Endothelial cell of umbilical vein (primary cell): ENCODE data around the gene CCIN. TPM values are rescaled to one million over a fixed set of nuclear protein-coding genes. Genes with fewer than 3 reads are reported as not detected.
A peak's percentile ranks its signal among the peaks of the same experiment; 100 is the strongest.

Experiments used
- BruUV-seq: library from RNA; stranded (reverse); fragments of 400-500 nt; replicated peaks from 2 replicates; lab custom pipeline; 2021; lab: Mats Ljungman, UMichigan
- CTCF ChIA-PET: fragments of 300-600, 350-600 bp; sonication (Branson Sonifier 250); formaldehyde crosslinking; loops from one replicate; lab custom pipeline; 2021; ENCODE audit warnings: antibody characterized with exemption, inconsistent platforms; lab: Charles Lee
- POLR2A ChIA-PET: fragments of 300-600, 350-600 bp; sonication (Branson Sonifier 250); formaldehyde crosslinking; loops from one replicate; lab custom pipeline; 2021; ENCODE audit warnings: antibody characterized with exemption, inconsistent platforms; lab: Charles Lee
- DNase-seq: peaks from one replicate; pipeline ENCODE4 v3.0.0-alpha.2; 2011; ENCODE audit warnings: low read depth, low spot score
- FAIRE-seq: peaks from 2 replicates; lab custom pipeline; 2011; peaks lifted over from hg19 to GRCh38; lab: Jason Lieb, UNC
- H2AFZ ChIP-seq: 2 replicates; pipeline ENCODE4 v1.6.0; 2012; ENCODE audit warnings: low read depth, low read length, control low read depth, inconsistent platforms
- H3K27ac ChIP-seq: 2 replicates; pipeline ENCODE4 v1.5.1; 2011; ENCODE audit warnings: low read depth, mild to moderate bottlenecking, control low read depth, low read length, moderate library complexity; ENCODE audit not compliant: insufficient read depth
- H3K27me3 ChIP-seq, 2 experiments: 2 replicates each; pipeline versions ENCODE4 v1.6.0 to v1.6.1; 2011; ENCODE audit warnings: low read length in 2 of 2, mixed read lengths in 1 of 2; ENCODE audit not compliant: control insufficient read depth in 2 of 2, insufficient read depth in 2 of 2
- H3K36me3 ChIP-seq, 2 experiments: 2 replicates in 1 of 2; 3 replicates in 1 of 2; pipeline ENCODE4 v1.5.1; 2011; ENCODE audit warnings: low read length in 2 of 2, mild to moderate bottlenecking in 1 of 2, moderate library complexity in 1 of 2; ENCODE audit not compliant: control insufficient read depth in 2 of 2, insufficient read depth in 2 of 2; ENCODE audit errors: extremely low read depth in 1 of 2
- H3K4me1 ChIP-seq: 3 replicates; pipeline ENCODE4 v1.5.1; 2011; ENCODE audit warnings: mild to moderate bottlenecking, low read length; ENCODE audit not compliant: control insufficient read depth, insufficient read depth; ENCODE audit errors: extremely low read depth
- H3K4me2 ChIP-seq: 2 replicates; pipeline ENCODE4 v1.6.1; 2011; ENCODE audit warnings: low read length, control low read depth, mixed read lengths; ENCODE audit not compliant: insufficient read depth
- H3K4me3 ChIP-seq, 3 experiments: fragments of 200-600 bp in 1 of 3; sonication (generic), shearing (Covaris generic) in 1 of 3; replicated peaks in 1 of 3; 2 replicates each; pipeline ENCODE4 v1.5.1; 2011 to 2016; ENCODE audit warnings: control low read depth in 3 of 3, low read length in 3 of 3, mild to moderate bottlenecking in 2 of 3, inconsistent platforms in 1 of 3, low read depth in 1 of 3, moderate library complexity in 1 of 3; ENCODE audit not compliant: insufficient read depth in 1 of 3
- H3K79me2 ChIP-seq: 2 replicates; pipeline ENCODE4 v1.6.0; 2012; ENCODE audit warnings: low read length, inconsistent platforms; ENCODE audit not compliant: control insufficient read depth, insufficient read depth
- H3K9ac ChIP-seq: replicated peaks from 2 replicates; pipeline ENCODE3; 2011; ENCODE audit warnings: low read length, control low read depth; ENCODE audit not compliant: insufficient read depth; ENCODE audit errors: extremely low read depth
- H3K9me1 ChIP-seq: replicated peaks from 3 replicates; pipeline ENCODE4 v1.6.0; 2011; ENCODE audit warnings: mild to moderate bottlenecking, low read length; ENCODE audit not compliant: control insufficient read depth, insufficient read depth; ENCODE audit errors: extremely low read depth
- H3K9me3 ChIP-seq: replicated peaks from 2 replicates; pipeline ENCODE4 v1.5.1; 2012; ENCODE audit warnings: low read length, inconsistent platforms; ENCODE audit not compliant: control insufficient read depth, insufficient read depth
- H4K20me1 ChIP-seq: replicated peaks from 2 replicates; pipeline ENCODE3; 2011; ENCODE audit warnings: mild to moderate bottlenecking, low read length; ENCODE audit not compliant: control insufficient read depth, insufficient read depth; ENCODE audit errors: extremely low read depth
- CTCF ChIP-seq, 2 donors: IDR thresholded peaks; 1 replicate in 1 of 2; 2 replicates in 1 of 2; pipeline ENCODE4 v1.5.1; 2011; ENCODE audit warnings: low read length in 2 of 2, mild to moderate bottlenecking in 2 of 2, moderate library complexity in 2 of 2, control low read depth in 1 of 2, inconsistent platforms in 1 of 2, low read depth in 1 of 2; ENCODE audit not compliant: insufficient read depth in 1 of 2; ENCODE audit errors: extremely low read depth in 1 of 2
- EZH2 ChIP-seq: IDR thresholded peaks from 2 replicates; pipeline ENCODE4 v1.6.1; 2012; ENCODE audit warnings: borderline replicate concordance, low read depth, mild to moderate bottlenecking, moderate library complexity, low read length, inconsistent platforms; ENCODE audit not compliant: severe bottlenecking
- FOS ChIP-seq: IDR thresholded peaks from 2 replicates; pipeline ENCODE4 v1.6.1; 2011; ENCODE audit warnings: mild to moderate bottlenecking, low read length, moderate library complexity, borderline replicate concordance; ENCODE audit not compliant: insufficient read depth
- GATA2 ChIP-seq: IDR thresholded peaks from 2 replicates; pipeline ENCODE4 v1.7.0; 2011; ENCODE audit warnings: low read depth, mild to moderate bottlenecking, moderate library complexity, mixed read lengths, low read length; ENCODE audit not compliant: insufficient read length, insufficient read depth
- MAX ChIP-seq: IDR thresholded peaks from 2 replicates; pipeline ENCODE4 v1.6.1; 2011; ENCODE audit not compliant: insufficient read depth, insufficient read length
- MYC ChIP-seq: IDR thresholded peaks from one replicate; pipeline ENCODE4 v1.6.1; 2011; ENCODE audit warnings: mild to moderate bottlenecking, low read depth, low read length
- POLR2A ChIP-seq: IDR thresholded peaks from 2 replicates; pipeline ENCODE4 v1.6.1; 2012; ENCODE audit warnings: low read depth, mild to moderate bottlenecking, control low read depth, low read length
- POLR2AphosphoS5 ChIP-seq: IDR thresholded peaks from 2 replicates; pipeline ENCODE4 v1.6.1; 2012; ENCODE audit warnings: low read depth, mild to moderate bottlenecking, control low read depth, low read length, moderate library complexity; ENCODE audit not compliant: insufficient read depth
- dilution Hi-C: fragments of 300-500 bp; cut with MboI; formaldehyde crosslinking; loops from one replicate; pipeline ENCODE4 v1.15.0; 2019; ENCODE audit warnings: low sequenced_read_pairs; ENCODE audit not compliant: extremely low pct_ligation_motif_present
- intact Hi-C: fragments of 100-400 bp; cut with micrococcal nuclease; formaldehyde crosslinking; loops from one replicate; pipeline ENCODE4 v1.10.0; 2022
- polyA plus RNA-seq, 4 experiments: library from polyadenylated mRNA; depleted of rRNA in 3 of 4; stranded (reverse) in 3 of 4; unstranded in 1 of 4; fragments of >200 nt; gene quantifications; 2 replicates each; pipeline versions ENCODE4 v1.2.1 to v1.2.3, GENCODE V29; 2011 to 2012; ENCODE audit warnings: missing spikeins in 1 of 4
- total RNA-seq: library from RNA; stranded (reverse); gene quantifications from 2 replicates; pipeline ENCODE4 v1.2.3, GENCODE V29; 2021

Gene CCIN
- total and polyA plus RNA-seq, 2 donors (not counting 3 experiments of a cell fraction or from before 2014, with no cell fraction given): 0.22 to 1.2 TPM

GRCh38 chr9:36137392-36138004 lies 31.7 kb upstream of the CCIN start:
- Histone ChIP-seq H3K4me3 (peak overlapping the region; percentile 40 to 62 (median 61)), H3K9ac (no peak overlapping the region), H3K27ac (no peak overlapping the region), H3K4me2 (peak overlapping the region; percentile 74), H2AFZ (peak overlapping the region; percentile 82), H3K9me1 (no peaks in the 10 kb centered on the region), H3K36me3 (no peaks in the 10 kb centered on the region), H3K79me2 (no peaks in the 10 kb centered on the region), H3K27me3 (no peaks in the 10 kb centered on the region), H4K20me1 (no peaks in the 10 kb centered on the region), H3K4me1 (peaks cover 11% of the 10 kb centered on the region), H3K9me3 (no peaks in the 10 kb centered on the region)
- dilution Hi-C loops: no loop called here
- TF ChIP-seq CTCF (IDR thresholded peaks at IDR 0.05; ENCODE audit: extremely low read depth in 1 of 2, insufficient read depth in 1 of 2, low read depth in 1 of 2, low read length in 2 of 2): no peak
- no peak for TF ChIP-seq MYC
- no peak for TF ChIP-seq EZH2
- TF ChIP-seq POLR2A: no peak
- TF ChIP-seq FOS: no peak
- TF ChIP-seq GATA2: no peak
- no peak for TF ChIP-seq POLR2AphosphoS5
- TF ChIP-seq MAX: no peak
- DNase-seq (peak; percentile 44), FAIRE-seq (no peak)
- POLR2A ChIA-PET: no interaction called here
- BruUV-seq: TSS peak; percentile 42
- CTCF ChIA-PET: interaction anchor here (0.8 to 8.0 kb wide), 9 partner anchors 9 to 183 kb away, joined by 3 to 76 read pairs (median 5); partner anchors contain the start of gene CLTA
- intact Hi-C loops: loop anchor here (2.0 kb wide), 2 partner anchors 13 to 35 kb away; no protein-coding TSS in a partner anchor
